ENCODE results near the gene ATP5PO.

GRCh38 chr21:33886321-33886720 is 29.3 kb downstream of the ATP5PO start:
- no peak for TF ChIP-seq CTCF (IDR thresholded peaks at IDR 0.05 in 4 of 5, conservative IDR thresholded peaks at IDR 0.05 in 1 of 5)
- no peak for TF ChIP-seq POLR2A (IDR thresholded peaks at IDR 0.05)

All from gastrocnemius medialis (tissue), 4 donors.